ENCODE data around the gene IL6ST. TPM values are rescaled to one million over a fixed set of nuclear protein-coding genes. Genes with fewer than 3 reads are reported as not detected.
"Not testable (repeated sequence)": the region's sequence is repeated elsewhere in the genome, so short reads cannot be mapped to it uniquely, and the experiment has no call there.

The IL6ST gene
- total RNA-seq, 1 donor from 2014 or later: 192 TPM

GRCh38 chr5:55993731-55994494 is 850 bp downstream of the IL6ST start:
- no peak for DNase-seq (ENCODE audit: low spot score in 2 of 2)
- intact Hi-C loops (cut with DNase I): loop anchor here (2.0 to 10.0 kb wide), 4 partner anchors 181 to 821 kb away; partner anchors contain the start of genes CDC20B and MAP3K1
- Histone ChIP-seq H3K27ac (peak overlapping the region; percentile 99 to 100), H3K9me3 (no peaks in the 10 kb centered on the region), H3K27me3 (no peaks in the 10 kb centered on the region), H3K36me3 (no peaks in the 10 kb centered on the region), H3K4me3 (peak overlapping the region; percentile 95 to 98), H3K4me1 (peaks cover 0 to 17% of the 10 kb centered on the region in 2 donors)
- no peak for TF ChIP-seq CTCF (IDR thresholded peaks at IDR 0.05)

DNA sequence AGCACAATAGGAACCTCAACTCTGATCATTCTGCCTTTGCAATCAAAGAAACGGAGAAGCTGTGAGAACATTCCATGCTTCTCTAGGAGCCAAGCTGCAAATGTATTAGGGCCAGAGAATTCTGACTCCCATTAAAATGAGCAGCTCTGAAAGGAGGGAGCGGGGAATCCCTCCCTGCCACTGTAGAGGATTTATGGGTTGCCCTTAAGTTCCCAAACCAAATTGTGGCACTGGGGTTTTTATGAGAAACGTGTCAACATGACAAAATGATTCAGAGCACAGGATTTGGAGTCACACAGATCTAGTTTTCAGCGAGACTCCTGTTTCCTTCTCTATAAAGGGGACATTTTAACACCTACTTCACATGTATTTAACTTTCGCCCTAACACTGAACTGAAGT is 1.8 kb downstream of the IL6ST start:
- peaks cover 0 to 17% of the 10 kb centered on the region in 2 donors for H3K4me1 ChIP-seq
- no peaks in the 10 kb centered on the region for H3K9me3 ChIP-seq
- TF ChIP-seq CTCF (IDR thresholded peaks at IDR 0.05): no peak
- no peak for DNase-seq (ENCODE audit: low spot score in 2 of 2)
- H3K4me3 ChIP-seq: peak overlapping the region; percentile 95 to 98
- intact Hi-C loops (cut with DNase I): loop anchor here (5.0 to 10.0 kb wide), 2 partner anchors 182 to 214 kb away; no protein-coding TSS in a partner anchor
- H3K36me3 ChIP-seq: no peaks in the 10 kb centered on the region
- no peaks in the 10 kb centered on the region for H3K27me3 ChIP-seq
- peak overlapping the region; percentile 99 to 100 for H3K27ac ChIP-seq

DNA sequence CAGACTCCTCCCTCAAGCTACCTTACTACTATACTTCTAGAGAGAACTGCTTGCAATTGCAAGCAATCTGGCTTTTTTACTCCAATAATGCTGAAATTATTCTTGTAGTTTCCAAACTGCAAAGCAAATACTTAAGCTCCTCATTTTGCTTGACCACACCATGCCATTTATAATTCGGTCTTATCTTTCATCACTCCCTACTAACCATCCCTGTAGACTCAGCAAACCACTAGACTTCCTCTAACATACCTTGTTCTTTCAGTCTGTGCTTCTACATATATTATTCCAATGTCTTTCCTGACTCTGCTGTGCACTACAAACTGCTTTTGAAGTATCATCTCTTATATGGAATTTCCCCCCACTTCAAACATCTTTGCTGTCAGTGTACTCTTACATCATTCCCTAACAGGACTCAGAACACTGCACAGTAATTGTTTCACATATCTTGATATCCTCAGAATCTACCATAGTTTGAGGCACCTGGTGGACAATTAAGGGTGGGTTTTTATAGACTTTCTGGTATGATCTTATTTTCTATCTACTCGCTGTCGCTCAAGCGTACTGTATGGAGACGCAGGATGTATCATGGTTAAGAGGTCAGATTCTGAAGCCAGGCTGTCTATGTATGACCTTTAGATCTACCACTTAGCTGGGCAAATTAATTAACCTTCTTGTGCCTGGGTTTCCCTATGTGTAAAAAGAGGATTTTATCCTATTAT is 2.8 kb downstream of the IL6ST start:
- Histone ChIP-seq H3K27ac (peak overlapping the region in 1 of 2 donors; percentile 26), H3K4me1 (peaks cover 0 to 17% of the 10 kb centered on the region in 2 donors)
- no peak for TF ChIP-seq CTCF (IDR thresholded peaks at IDR 0.05)

GRCh38 chr5:55990895-55991294 is 3.9 kb downstream of the IL6ST start:
- H3K4me1 ChIP-seq: peaks cover 0 to 14% of the 10 kb centered on the region in 2 donors
- not testable (repeated sequence) for H3K4me3 ChIP-seq; H3K36me3 ChIP-seq; H3K27me3 ChIP-seq; DNase-seq (ENCODE audit: low spot score in 2 of 2); H3K9me3 ChIP-seq; H3K27ac ChIP-seq
- intact Hi-C loops (cut with DNase I): loop anchor here (5.0 to 10.0 kb wide), 2 partner anchors 184 to 216 kb away; no protein-coding TSS in a partner anchor

More for the DNA sequence above, 2.8 kb downstream of the IL6ST start:
- Histone ChIP-seq H3K4me3 (peak overlapping the region; percentile 95 to 98), H3K36me3 (no peaks in the 10 kb centered on the region), H3K9me3 (no peaks in the 10 kb centered on the region), H3K27me3 (no peaks in the 10 kb centered on the region)
- DNase-seq (ENCODE audit: low spot score in 2 of 2): no peak
- intact Hi-C loops (cut with DNase I): loop anchor here (5.0 to 10.0 kb wide), 2 partner anchors 183 to 215 kb away; no protein-coding TSS in a partner anchor

- Histone ChIP-seq H3K4me1 (peaks cover 0 to 11% of the 10 kb centered on the region in 2 donors), H3K36me3 (no peaks in the 10 kb centered on the region), H3K4me3 (peak overlapping the region in 1 of 2 donors; percentile 30), H3K27me3 (no peaks in the 10 kb centered on the region), H3K27ac (no peak overlapping the region), H3K9me3 (no peaks in the 10 kb centered on the region)
- intact Hi-C loops (cut with DNase I): loop anchor here (5.0 to 10.0 kb wide), 2 partner anchors 185 to 217 kb away; no protein-coding TSS in a partner anchor
- no peak for DNase-seq (ENCODE audit: low spot score in 2 of 2)
- TF ChIP-seq CTCF (IDR thresholded peaks at IDR 0.05): no peak
Measured at GRCh38 chr5:55989860-55990259, 4.9 kb downstream of the IL6ST start.
